ENCODE measurements around the gene RNF8.
"Not testable (repeated sequence)": the region's sequence is repeated elsewhere in the genome, so short reads cannot be mapped to it uniquely, and the experiment has no call there.

RNF8 gene

GRCh38 chr6:37389857-37390256 lies 36.1 kb downstream of the RNF8 start:
- H3K4me3 Mint-ChIP-seq, result no peak overlapping the region
- no peak for DNase-seq
- peaks cover 5% of the 10 kb centered on the region for H3K36me3 Mint-ChIP-seq (ENCODE audit: low read depth)
- no peaks in the 10 kb centered on the region for H3K4me1 Mint-ChIP-seq
- no peaks in the 10 kb centered on the region for H3K27me3 Mint-ChIP-seq
- H3K9me3 Mint-ChIP-seq, result no peaks in the 10 kb centered on the region
- ATAC-seq, result no peak
- no peak overlapping the region for H3K27ac Mint-ChIP-seq

- H3K9me3 Mint-ChIP-seq, result no peaks in the 10 kb centered on the region
- no peaks in the 10 kb centered on the region for H3K4me1 Mint-ChIP-seq
- no peak overlapping the region for H3K4me3 Mint-ChIP-seq
- no peaks in the 10 kb centered on the region for H3K27me3 Mint-ChIP-seq
- H3K36me3 Mint-ChIP-seq (ENCODE audit: low read depth), result peaks cover 5% of the 10 kb centered on the region
- ATAC-seq (no peak), DNase-seq (no peak)
- H3K27ac Mint-ChIP-seq, result peak overlapping the region; percentile 15
These were observed 37.3 kb downstream of the RNF8 start for GRCh38 chr6:37391120-37391519.

DNA sequence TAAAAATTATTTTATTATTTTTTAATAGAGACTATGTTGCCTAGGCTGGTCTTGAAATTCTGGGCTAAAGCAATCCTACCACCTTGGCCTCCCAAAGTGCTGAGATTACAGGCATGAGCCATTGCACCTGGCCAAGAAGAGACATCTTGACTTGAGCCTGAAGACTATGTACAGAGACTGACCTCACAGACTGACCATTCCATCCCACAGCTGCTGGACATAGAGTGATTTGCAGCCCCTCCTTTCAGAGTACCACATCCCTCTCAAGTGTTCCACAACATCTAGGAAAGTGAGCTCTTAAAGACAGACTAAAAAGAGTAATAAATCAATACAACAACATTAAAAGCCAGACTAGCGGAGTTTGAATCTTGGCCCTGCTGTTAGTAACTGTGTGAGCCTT lies 39.0 kb downstream of the RNF8 start:
- no peaks in the 10 kb centered on the region for H3K27me3 Mint-ChIP-seq
- no peak overlapping the region for H3K4me3 Mint-ChIP-seq
- peaks cover 3% of the 10 kb centered on the region for H3K36me3 Mint-ChIP-seq (ENCODE audit: low read depth)
- H3K27ac Mint-ChIP-seq, result no peak overlapping the region
- ATAC-seq, result no peak
- H3K9me3 Mint-ChIP-seq, result no peaks in the 10 kb centered on the region
- H3K4me1 Mint-ChIP-seq, result no peaks in the 10 kb centered on the region
- DNase-seq, result no peak

DNA sequence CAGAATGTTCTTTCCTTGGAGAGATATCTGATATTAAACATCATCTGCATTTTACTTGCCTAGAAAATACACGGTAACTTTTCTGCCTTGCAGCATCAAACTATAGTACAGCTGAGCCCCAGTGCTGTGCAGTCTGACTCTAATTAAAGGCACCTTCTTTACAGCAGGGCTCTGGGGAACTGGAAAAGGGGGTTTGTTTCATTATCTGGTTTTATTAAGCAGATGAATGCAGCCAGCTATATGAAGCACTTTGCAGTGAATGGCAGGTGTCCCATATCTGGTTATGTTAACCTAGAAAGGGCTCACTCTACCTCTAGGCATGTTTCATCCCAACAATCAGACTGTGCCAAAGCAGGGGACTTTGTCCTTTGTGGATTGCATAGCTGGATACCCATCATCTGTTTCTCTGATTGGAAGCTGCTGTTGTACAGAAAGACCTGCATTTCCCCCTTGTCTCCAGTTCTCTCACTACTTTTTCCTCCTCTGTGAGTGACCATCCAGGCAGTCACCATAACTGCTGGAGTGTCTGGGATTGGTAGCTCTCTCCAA lies 39.7 kb downstream of the RNF8 start:
- peaks cover 3% of the 10 kb centered on the region for H3K36me3 Mint-ChIP-seq (ENCODE audit: low read depth)
- no peak overlapping the region for H3K27ac Mint-ChIP-seq

DNA sequence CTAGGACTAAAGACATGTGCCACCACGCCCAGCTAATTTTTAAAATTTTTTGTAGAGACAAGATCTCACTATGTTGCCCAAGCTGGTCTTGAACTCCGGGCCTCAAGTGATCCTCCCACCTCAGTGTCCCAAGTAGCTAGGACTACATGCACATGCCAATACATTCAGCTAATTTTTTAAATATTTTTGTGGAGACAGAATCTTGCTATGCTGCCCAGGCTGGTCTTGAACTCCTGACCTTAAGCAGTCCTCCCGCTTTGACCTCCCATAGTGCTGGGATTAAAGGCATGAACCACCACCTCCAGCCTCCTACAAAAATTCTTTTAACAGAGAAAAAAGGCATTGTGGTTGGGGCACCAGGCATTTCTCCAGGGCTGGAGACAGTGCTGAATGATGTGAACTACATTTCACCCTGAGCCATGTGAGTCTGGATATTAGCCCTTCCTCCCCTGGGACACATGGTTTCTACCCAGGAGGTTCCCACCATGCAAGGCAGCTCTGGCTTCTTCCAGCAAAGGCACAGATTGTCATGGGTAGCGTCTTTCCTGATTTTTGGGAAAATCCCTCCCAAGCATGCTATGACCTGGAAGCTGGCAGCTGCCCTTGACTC lies 42.9 kb downstream of the RNF8 start:
- Mint-ChIP-seq H3K4me1 (no peaks in the 10 kb centered on the region), H3K9me3 (no peaks in the 10 kb centered on the region), H3K4me3 (no peak overlapping the region), H3K36me3 (ENCODE audit: low read depth) (no peaks in the 10 kb centered on the region), H3K27ac (no peak overlapping the region), H3K27me3 (peaks cover 3% of the 10 kb centered on the region)
- ATAC-seq, result no peak
- DNase-seq, result no peak

More for the DNA sequence above, 39.7 kb downstream of the RNF8 start:
- ATAC-seq (no peak), DNase-seq (no peak)
- H3K4me3 Mint-ChIP-seq, result no peak overlapping the region
- no peaks in the 10 kb centered on the region for H3K4me1 Mint-ChIP-seq
- no peaks in the 10 kb centered on the region for H3K9me3 Mint-ChIP-seq
- no peaks in the 10 kb centered on the region for H3K27me3 Mint-ChIP-seq

- Mint-ChIP-seq H3K27me3 (peaks cover 3% of the 10 kb centered on the region), H3K36me3 (ENCODE audit: low read depth) (no peaks in the 10 kb centered on the region), H3K9me3 (no peaks in the 10 kb centered on the region), H3K4me3 (no peak overlapping the region), H3K27ac (no peak overlapping the region), H3K4me1 (no peaks in the 10 kb centered on the region)
- ATAC-seq, result no peak
- no peak for DNase-seq
These were observed 45.3 kb downstream of the RNF8 start for GRCh38 chr6:37399131-37399530.

GRCh38 chr6:37399795-37400490 lies 46.2 kb downstream of the RNF8 start:
- Mint-ChIP-seq H3K4me1 (no peaks in the 10 kb centered on the region), H3K27me3 (peaks cover 3% of the 10 kb centered on the region)
- no peak for ATAC-seq

GRCh38 chr6:37401658-37402057 lies 47.9 kb downstream of the RNF8 start:
- not testable (repeated sequence) for H3K9me3 Mint-ChIP-seq; DNase-seq; ATAC-seq; H3K4me3 Mint-ChIP-seq; H3K4me1 Mint-ChIP-seq; H3K27me3 Mint-ChIP-seq; H3K36me3 Mint-ChIP-seq (ENCODE audit: low read depth); H3K27ac Mint-ChIP-seq

More at GRCh38 chr6:37399795-37400490, 46.2 kb downstream of the RNF8 start:
- H3K27ac Mint-ChIP-seq, result no peak overlapping the region
- no peaks in the 10 kb centered on the region for H3K36me3 Mint-ChIP-seq (ENCODE audit: low read depth)
- H3K9me3 Mint-ChIP-seq, result no peaks in the 10 kb centered on the region
- no peak for DNase-seq
- H3K4me3 Mint-ChIP-seq, result no peak overlapping the region

DNA sequence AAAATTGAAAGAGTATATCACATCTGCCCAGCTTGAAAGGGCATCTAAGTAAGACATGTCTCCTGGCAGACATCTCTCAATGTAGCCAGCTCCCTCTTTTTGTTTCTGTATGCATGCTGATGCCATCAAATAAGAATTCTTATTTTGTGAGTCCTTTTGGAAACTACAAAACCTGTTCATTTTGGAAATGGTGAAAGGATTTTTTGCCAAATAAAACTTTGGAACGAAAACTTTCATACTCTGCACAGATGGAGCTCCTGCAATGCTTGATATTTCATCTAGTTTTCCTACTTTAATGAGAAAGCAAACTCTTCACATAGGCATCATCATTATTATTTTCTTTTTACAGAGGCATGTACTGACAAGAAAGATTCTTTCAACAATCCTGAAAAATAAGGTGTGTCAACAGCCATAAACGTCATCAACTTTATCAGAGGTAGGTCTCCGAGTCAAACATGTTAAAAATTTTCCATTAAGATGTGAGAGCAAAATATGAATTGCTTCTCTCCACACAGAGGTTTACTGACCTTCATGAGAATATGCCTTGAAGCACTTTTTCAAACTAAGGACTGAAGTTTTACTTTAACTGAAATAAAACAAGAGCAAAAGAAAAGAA lies 53.1 kb downstream of the RNF8 start:
- Mint-ChIP-seq H3K36me3 (ENCODE audit: low read depth) (no peaks in the 10 kb centered on the region), H3K27ac (no peak overlapping the region), H3K4me3 (no peak overlapping the region), H3K27me3 (peaks cover 2% of the 10 kb centered on the region), H3K4me1 (no peaks in the 10 kb centered on the region), H3K9me3 (no peaks in the 10 kb centered on the region)
- no peak for ATAC-seq
- no peak for DNase-seq

DNA sequence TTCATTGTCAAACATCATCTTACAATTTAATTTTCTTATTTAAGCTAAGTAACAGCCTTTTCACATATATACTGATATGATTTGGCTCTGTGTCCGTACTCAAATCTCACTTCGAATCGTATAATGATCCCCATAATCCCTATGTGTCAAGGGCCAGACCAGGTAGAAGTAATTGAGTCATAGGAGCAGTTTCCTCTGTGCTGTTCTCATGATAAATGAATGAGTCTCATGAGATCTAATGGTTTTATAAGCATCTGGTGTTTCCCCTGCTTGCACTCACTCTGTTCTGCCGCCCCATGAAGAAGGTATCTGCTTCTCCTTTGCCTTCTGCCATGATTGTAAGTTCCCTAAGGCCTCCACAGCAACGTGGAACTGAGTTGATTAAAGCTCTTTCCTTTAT lies 54.2 kb downstream of the RNF8 start:
- DNase-seq (no peak), ATAC-seq (no peak)
- no peaks in the 10 kb centered on the region for H3K36me3 Mint-ChIP-seq (ENCODE audit: low read depth)
- H3K27ac Mint-ChIP-seq, result no peak overlapping the region
- H3K27me3 Mint-ChIP-seq, result peaks cover 2% of the 10 kb centered on the region
- no peaks in the 10 kb centered on the region for H3K4me1 Mint-ChIP-seq
- no peaks in the 10 kb centered on the region for H3K9me3 Mint-ChIP-seq
- no peak overlapping the region for H3K4me3 Mint-ChIP-seq

DNA sequence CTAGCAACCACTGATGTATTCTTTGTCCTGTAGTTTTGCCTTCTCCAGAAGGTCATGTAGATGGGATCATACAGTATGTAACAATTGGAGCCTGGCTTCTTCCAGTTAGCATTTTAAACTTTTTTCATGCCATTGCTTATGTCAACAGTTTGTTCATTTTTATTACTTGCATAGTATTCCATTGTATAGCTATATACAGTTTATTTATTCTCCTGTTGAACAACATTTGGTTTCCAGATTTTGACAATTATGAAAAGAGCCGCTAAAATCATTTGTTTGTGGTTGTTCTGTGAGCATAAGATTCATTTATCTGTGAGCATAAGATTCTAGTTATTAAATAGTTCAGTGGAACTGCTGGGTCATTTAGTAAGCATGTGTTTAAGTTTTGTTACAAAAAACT lies 55.7 kb downstream of the RNF8 start:
- Mint-ChIP-seq H3K27ac (no peak overlapping the region), H3K27me3 (peaks cover 2% of the 10 kb centered on the region), H3K36me3 (ENCODE audit: low read depth) (no peaks in the 10 kb centered on the region), H3K9me3 (no peaks in the 10 kb centered on the region), H3K4me3 (no peak overlapping the region), H3K4me1 (no peaks in the 10 kb centered on the region)
- ATAC-seq, result no peak
- DNase-seq, result no peak

DNA sequence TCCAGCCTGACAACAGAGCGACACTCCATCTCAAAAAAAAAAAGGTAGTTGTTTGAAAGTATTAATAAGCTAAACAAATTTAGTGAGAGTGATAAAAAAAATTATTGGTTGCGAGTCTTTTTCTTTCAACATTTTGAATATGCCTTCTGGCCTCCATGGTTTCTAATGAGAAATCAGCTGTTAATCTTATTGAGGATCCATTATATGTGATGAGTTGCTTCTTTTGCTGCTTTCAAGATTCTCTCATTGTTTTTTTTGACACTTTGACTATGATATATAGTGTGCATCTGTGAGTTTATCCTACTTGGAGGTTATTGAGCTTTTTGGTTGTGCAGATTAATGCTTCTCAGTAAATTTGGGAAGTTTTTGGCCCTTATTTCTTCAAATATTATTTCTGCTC lies 63.6 kb downstream of the RNF8 start:
- no peak overlapping the region for H3K27ac Mint-ChIP-seq
- H3K4me3 Mint-ChIP-seq, result no peak overlapping the region
- no peak for DNase-seq
- no peaks in the 10 kb centered on the region for H3K4me1 Mint-ChIP-seq
- no peaks in the 10 kb centered on the region for H3K27me3 Mint-ChIP-seq
- no peaks in the 10 kb centered on the region for H3K9me3 Mint-ChIP-seq
- ATAC-seq, result no peak
- no peaks in the 10 kb centered on the region for H3K36me3 Mint-ChIP-seq (ENCODE audit: low read depth)

- Mint-ChIP-seq H3K4me1 (no peaks in the 10 kb centered on the region), H3K36me3 (ENCODE audit: low read depth) (no peaks in the 10 kb centered on the region), H3K9me3 (no peaks in the 10 kb centered on the region), H3K27me3 (no peaks in the 10 kb centered on the region), H3K27ac (no peak overlapping the region), H3K4me3 (no peak overlapping the region)
- DNase-seq (no peak), ATAC-seq (no peak)
These were observed 64.9 kb downstream of the RNF8 start for GRCh38 chr6:37418722-37419121.

DNA sequence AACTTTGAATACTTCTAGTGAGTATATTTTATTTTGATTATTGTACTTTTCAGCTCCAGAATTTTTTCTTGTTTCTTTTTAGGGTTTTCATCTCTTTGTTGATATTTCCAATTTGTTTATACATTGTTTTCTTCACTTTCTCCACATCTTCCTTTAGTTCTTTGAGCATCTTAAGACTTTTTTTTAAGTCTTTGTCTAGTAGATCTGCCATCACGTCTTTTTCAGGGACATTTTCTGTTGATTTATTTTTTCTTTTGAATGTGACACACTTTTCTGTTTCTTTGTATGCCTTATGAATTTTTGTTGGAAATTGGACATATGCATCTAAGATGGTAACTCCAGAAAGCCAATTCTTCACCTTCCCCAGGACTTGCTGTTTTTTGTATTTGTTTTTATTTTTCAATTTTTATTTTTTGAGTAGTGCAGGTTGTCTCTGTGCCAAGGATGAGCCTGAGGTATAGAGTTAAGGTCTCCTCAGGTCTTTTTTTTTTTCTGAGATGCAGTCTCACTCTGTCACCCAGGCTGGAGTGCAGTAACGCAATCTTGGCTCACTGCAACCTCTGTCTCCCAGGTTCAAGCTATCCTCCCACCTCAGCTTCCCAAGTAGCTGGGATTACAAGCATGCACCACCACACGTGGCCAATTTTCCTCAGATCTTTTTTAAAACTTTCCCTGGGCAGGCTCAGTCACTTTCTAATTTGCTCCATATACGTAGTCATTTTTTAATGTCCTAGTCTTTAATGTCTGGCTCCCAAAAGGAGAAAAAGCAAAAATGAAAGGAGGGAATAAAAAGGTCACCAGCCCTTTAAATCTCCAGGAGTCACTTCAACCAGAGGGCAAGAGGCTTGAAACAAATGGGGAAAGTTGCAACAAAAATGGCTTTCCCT lies 72.5 kb downstream of the RNF8 start:
- no peaks in the 10 kb centered on the region for H3K9me3 Mint-ChIP-seq
- no peak for ATAC-seq
- no peak for DNase-seq
- no peaks in the 10 kb centered on the region for H3K4me1 Mint-ChIP-seq
- no peak overlapping the region for H3K27ac Mint-ChIP-seq
- no peaks in the 10 kb centered on the region for H3K36me3 Mint-ChIP-seq (ENCODE audit: low read depth)
- peaks cover 6% of the 10 kb centered on the region for H3K27me3 Mint-ChIP-seq
- H3K4me3 Mint-ChIP-seq, result no peak overlapping the region

Measured in activated naive CD8-positive, alpha-beta T cell treated with anti-CD3 and anti-CD28 coated beads, Interleukin-2, amount 50 U/mL, for 24 hours (primary cell).